Neutrophil (primary cell): Measurements from ENCODE around the gene RPUSD2.
A peak's percentile ranks its signal among the peaks of the same experiment; 100 is the strongest.
"Not testable (repeated sequence)": the region's sequence is repeated elsewhere in the genome, so short reads cannot be mapped to it uniquely, and the experiment has no call there.

Experiments
- H3K27ac ChIP-seq: fragments of 200-600 bp; sonication (generic); 2 replicates; pipeline ENCODE4 v1.5.1; 2016; ENCODE audit warnings: mild to moderate bottlenecking, moderate library complexity
- H3K27me3 ChIP-seq: fragments of 200-600 bp; sonication (generic); 2 replicates; pipeline ENCODE4 v1.6.0; 2016; ENCODE audit warnings: mild to moderate bottlenecking
- H3K36me3 ChIP-seq: fragments of 200-600 bp; sonication (generic); 2 replicates; pipeline ENCODE4 v1.5.1; 2017
- H3K4me1 ChIP-seq, 2 experiments: fragments of 200-600 bp in 1 of 2; sonication (generic) in 1 of 2; 1 replicate in 1 of 2; 2 replicates in 1 of 2; pipeline versions ENCODE4 v1.5.1 to v1.6.1; 2013 to 2016; ENCODE audit warnings: low read depth in 1 of 2, low read length in 1 of 2, mild to moderate bottlenecking in 1 of 2, moderate library complexity in 1 of 2; ENCODE audit not compliant: control insufficient read depth in 1 of 2, insufficient read depth in 1 of 2
- H3K4me3 ChIP-seq, 2 experiments: fragments of 200-600 bp in 1 of 2; sonication (generic) in 1 of 2; 1 replicate in 1 of 2; 2 replicates in 1 of 2; pipeline ENCODE4 v1.5.1; 2013 to 2016; ENCODE audit warnings: low read depth in 1 of 2, low read length in 1 of 2, mild to moderate bottlenecking in 1 of 2, moderate library complexity in 1 of 2
- H3K9me3 ChIP-seq: fragments of 200-600 bp; sonication (generic); 2 replicates; pipeline ENCODE4 v1.5.1; 2016
- TF ChIP-seq, protein P1 (sequence below): fragments of 200-600 bp; sonication (generic); IDR thresholded peaks from 2 replicates; pipeline ENCODE4 v1.5.1; 2016; ENCODE audit warnings: antibody characterized with exemption

RPUSD2 gene

DNA sequence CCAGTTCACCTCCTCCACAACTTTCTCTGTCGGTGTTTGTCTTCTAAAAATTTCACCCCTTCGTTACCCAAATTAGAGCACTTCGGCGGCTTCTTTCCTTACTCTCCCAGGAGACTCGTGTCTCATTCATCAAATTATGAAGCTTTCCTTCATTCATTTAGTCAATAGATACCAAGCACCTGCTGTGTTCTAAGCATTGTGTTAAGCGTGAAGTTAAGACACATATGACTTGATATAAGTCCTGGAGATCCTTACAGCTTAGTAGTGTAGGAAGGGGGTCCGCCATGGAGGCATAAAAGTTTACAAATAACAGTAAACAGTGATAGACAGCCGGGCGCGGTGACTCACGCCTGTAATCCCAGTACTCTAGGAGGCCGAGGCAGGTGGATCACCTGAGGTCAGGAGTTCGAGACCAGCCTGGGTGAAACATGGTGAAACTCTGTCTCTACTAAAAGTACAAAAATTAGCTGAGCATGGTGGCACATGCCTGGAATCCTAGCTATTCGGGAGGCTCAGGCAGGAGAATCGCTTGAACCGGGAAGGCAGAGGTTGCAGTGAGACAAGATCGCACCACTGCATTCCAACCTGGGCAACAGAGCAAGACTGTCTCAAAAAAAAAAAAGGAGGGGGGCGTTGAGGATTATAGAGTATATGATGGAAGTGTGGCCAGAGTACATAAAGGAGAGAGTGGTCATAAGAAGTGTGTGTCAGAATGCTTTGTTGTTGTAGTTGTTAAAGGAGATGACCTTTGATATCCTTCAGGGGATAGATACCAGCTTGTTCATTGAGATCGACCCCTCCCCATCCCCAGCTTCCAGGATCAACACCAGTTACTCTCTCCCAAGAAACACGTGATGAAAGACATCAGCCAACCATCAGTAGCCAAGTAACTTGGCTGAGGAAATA is 3.5 kb upstream of the RPUSD2 start:
- peaks cover 24% of the 10 kb centered on the region for H3K27me3 ChIP-seq
- peak overlapping the region; percentile 80 to 99 for H3K4me3 ChIP-seq
- H3K27ac ChIP-seq = peak overlapping the region; percentile 87
- H3K9me3 ChIP-seq = no peaks in the 10 kb centered on the region
- TF ChIP-seq, protein P1, sequence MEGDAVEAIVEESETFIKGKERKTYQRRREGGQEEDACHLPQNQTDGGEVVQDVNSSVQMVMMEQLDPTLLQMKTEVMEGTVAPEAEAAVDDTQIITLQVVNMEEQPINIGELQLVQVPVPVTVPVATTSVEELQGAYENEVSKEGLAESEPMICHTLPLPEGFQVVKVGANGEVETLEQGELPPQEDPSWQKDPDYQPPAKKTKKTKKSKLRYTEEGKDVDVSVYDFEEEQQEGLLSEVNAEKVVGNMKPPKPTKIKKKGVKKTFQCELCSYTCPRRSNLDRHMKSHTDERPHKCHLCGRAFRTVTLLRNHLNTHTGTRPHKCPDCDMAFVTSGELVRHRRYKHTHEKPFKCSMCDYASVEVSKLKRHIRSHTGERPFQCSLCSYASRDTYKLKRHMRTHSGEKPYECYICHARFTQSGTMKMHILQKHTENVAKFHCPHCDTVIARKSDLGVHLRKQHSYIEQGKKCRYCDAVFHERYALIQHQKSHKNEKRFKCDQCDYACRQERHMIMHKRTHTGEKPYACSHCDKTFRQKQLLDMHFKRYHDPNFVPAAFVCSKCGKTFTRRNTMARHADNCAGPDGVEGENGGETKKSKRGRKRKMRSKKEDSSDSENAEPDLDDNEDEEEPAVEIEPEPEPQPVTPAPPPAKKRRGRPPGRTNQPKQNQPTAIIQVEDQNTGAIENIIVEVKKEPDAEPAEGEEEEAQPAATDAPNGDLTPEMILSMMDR = no peak
- H3K36me3 ChIP-seq = peaks cover 4% of the 10 kb centered on the region
- H3K4me1 ChIP-seq = peaks cover 28 to 30% of the 10 kb centered on the region in 2 experiments

DNA sequence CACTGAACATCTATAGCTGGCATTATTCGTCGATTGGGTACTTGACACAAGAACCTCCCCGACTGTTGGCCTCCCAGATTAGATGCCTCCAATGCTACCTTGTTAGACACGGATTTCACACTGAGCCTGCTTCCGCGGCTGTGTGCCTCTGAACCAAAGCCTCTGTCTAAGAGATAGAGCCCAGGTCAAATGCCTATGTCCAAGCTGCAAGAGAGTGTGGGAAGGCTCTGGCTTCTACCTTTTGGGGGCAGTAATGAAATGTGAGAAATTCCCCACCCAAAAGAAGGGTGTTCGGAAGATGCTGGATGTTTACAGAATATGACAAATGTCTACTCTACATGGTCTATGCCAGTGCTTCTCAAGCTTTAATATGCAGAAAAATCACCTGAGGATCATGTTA is 2.0 kb upstream of the RPUSD2 start:
- peaks cover 1% of the 10 kb centered on the region for H3K36me3 ChIP-seq
- H3K4me3 ChIP-seq = no peak overlapping the region
- H3K27ac ChIP-seq = no peak overlapping the region
- H3K4me1 ChIP-seq = peaks cover 28 to 30% of the 10 kb centered on the region in 2 experiments
- TF ChIP-seq, protein P1 = no peak
- no peaks in the 10 kb centered on the region for H3K9me3 ChIP-seq
- peaks cover 24% of the 10 kb centered on the region for H3K27me3 ChIP-seq

DNA sequence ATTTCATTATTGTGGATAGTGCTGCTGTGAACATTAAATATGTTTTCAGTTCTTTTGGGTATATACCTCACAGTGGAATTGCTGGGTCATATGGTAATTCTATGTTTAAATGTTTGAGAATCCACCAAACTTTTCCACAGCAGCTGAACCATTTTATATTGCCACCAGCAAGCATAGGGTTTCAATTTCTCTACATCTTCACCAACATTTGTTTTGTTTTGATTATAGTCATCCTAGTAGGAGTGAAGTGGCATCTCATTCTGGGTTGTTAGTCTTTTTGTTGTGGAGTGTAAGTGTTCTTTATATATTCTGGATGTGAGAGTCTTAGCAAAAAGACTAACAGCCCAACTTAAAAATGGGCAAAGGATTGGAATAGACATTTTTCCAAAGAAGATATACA is 6.0 kb downstream of the RPUSD2 start:
- Histone ChIP-seq H3K27ac (no peak overlapping the region), H3K27me3 (no peaks in the 10 kb centered on the region), H3K4me3 (no peak overlapping the region), H3K4me1 (peaks cover 3% of the 10 kb centered on the region in 2 experiments), H3K36me3 (peaks cover 5% of the 10 kb centered on the region), H3K9me3 (no peaks in the 10 kb centered on the region)
- TF ChIP-seq, protein P1 = no peak

DNA sequence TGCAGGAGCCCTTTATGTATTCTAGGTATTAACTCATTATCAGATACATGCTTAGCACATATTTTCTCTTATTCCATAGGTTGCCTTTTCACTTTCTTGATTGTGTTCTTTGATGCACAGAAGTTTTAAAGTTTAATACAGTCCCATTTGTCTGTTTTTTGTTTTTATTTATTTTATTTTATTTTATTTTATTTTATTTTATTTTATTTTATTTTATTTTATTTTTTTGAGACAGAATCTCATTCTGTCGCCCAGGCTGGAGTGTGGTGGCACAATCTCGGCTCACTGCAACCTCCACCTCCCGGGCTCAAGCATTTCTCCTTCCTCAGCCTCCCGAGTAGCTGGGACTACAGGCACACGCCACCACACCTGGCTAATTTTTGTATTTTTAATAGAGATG is 7.8 kb downstream of the RPUSD2 start:
- not testable (repeated sequence) for H3K27me3 ChIP-seq, H3K36me3 ChIP-seq, H3K4me3 ChIP-seq, H3K9me3 ChIP-seq, H3K4me1 ChIP-seq, H3K27ac ChIP-seq

DNA sequence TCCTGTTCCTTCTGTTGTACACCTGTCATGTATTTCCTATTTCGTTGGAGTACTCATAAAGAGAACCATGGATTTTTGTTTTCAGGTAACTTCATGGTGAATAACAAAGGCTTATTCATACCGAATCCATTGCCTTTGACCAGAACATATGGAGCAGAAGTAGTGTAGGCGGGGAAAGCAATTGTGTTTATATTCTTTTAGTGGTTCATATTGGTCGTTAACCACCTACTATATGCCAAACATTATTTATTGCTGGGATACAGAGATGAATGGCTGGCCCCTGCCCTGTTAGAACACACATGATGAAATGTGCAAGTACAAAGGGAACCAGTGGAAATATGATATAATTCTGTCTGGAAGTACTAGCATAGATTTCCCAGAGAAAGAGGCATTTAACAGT is 9.8 kb downstream of the RPUSD2 start:
- TF ChIP-seq, protein P1 = no peak
- H3K4me1 ChIP-seq = peaks cover 5 to 6% of the 10 kb centered on the region in 2 experiments
- H3K27ac ChIP-seq = no peak overlapping the region
- no peaks in the 10 kb centered on the region for H3K27me3 ChIP-seq
- H3K36me3 ChIP-seq = peaks cover under 1% of the 10 kb centered on the region
- no peak overlapping the region for H3K4me3 ChIP-seq
- no peaks in the 10 kb centered on the region for H3K9me3 ChIP-seq

DNA sequence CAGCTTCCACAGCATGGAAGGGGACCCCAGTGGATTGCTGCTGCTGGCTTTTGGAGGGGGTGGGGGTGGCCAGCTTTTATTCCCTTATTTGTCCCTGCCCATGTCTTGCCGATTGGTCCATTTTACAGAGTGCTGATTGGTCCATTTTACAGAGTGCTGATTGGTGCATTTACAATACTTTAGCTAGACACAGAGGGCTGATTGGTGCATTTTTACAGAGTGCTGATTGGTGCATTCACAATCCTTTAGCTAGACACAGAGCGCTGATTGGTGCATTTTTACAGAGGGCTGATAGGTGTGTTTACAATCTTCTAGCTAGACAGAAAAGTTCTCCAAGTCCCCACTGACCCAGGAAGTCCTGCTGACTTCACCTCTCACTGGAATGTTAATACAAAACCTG is 12.7 kb downstream of the RPUSD2 start:
- H3K4me1 ChIP-seq, H3K36me3 ChIP-seq, H3K4me3 ChIP-seq, H3K9me3 ChIP-seq, H3K27me3 ChIP-seq, H3K27ac ChIP-seq: not testable (repeated sequence)
